Measurements from ENCODE around the gene LIN7A. TPM values are rescaled to one million over a fixed set of nuclear protein-coding genes. Genes with fewer than 3 reads are reported as not detected.

Gene LIN7A
- total RNA-seq, 3 donors from 2014 or later = 0.36 to 4.1 (median 3.1) TPM

DNA sequence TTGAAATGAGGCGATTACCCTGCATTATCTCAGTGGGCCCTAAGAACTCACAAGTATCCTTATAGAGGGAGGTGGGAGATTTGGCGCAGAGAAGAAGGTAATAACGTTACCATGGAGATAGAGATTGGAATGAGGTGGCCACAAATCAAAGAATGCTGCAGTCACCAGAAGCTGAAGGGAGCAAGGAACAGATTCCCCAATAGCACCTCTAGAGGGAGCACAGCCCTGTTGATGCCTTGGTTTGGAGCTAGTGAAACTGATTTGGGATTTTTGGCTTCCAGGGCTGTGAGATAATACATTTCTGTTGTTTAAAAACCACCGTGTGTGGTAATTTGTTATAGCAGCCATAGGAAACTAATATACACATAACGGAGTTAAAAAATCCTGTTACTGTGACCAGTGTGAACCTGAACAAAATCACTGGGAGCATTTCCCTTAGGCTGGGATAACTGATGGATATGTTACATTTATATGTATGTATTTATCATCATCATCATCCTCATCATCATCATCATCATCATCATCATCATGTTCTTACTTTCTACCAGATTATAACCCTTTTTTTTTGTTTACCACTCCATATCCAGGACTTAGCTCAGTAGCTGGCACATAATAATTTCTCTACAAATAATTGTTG lies 100.3 kb downstream of the LIN7A start:
- TF ChIP-seq, protein P1, sequence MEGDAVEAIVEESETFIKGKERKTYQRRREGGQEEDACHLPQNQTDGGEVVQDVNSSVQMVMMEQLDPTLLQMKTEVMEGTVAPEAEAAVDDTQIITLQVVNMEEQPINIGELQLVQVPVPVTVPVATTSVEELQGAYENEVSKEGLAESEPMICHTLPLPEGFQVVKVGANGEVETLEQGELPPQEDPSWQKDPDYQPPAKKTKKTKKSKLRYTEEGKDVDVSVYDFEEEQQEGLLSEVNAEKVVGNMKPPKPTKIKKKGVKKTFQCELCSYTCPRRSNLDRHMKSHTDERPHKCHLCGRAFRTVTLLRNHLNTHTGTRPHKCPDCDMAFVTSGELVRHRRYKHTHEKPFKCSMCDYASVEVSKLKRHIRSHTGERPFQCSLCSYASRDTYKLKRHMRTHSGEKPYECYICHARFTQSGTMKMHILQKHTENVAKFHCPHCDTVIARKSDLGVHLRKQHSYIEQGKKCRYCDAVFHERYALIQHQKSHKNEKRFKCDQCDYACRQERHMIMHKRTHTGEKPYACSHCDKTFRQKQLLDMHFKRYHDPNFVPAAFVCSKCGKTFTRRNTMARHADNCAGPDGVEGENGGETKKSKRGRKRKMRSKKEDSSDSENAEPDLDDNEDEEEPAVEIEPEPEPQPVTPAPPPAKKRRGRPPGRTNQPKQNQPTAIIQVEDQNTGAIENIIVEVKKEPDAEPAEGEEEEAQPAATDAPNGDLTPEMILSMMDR (IDR thresholded peaks at IDR 0.05) = no peak
- peak in 1 of 3 donors; percentile 30 for DNase-seq
- Histone ChIP-seq H3K4me1 (ENCODE audit: low read depth) (no peaks in the 10 kb centered on the region), H3K36me3 (ENCODE audit: low read depth) (no peaks in the 10 kb centered on the region), H3K9me3 (no peaks in the 10 kb centered on the region), H3K4me3 (no peak overlapping the region)
- intact Hi-C loops (cut with DNase I, micrococcal nuclease) = no loop called here
- ATAC-seq = peak; percentile 31

DNA sequence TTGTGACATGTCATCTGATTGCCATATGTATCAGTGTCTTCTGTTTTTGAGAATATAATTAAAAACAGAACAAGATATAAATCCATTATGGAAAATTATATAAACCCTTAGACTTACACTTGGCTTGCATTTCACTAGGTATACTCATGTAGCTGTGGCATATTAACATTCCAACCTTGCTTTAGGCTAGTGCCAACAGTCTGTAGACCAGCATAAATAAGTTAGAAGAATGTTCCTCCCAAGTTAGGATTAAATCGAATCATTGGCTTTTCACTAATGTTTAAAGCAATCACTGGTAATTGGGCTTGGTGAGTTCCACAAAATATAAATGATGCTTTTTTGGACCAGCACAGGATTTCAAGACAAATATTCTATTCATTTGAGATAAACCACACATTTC lies 103.0 kb downstream of the LIN7A start:
- H3K9me3 ChIP-seq = no peaks in the 10 kb centered on the region
- TF ChIP-seq, protein P1 (IDR thresholded peaks at IDR 0.05) = no peak
- ATAC-seq = no peak
- no peak for DNase-seq
- no peaks in the 10 kb centered on the region for H3K4me1 ChIP-seq (ENCODE audit: low read depth)
- H3K4me3 ChIP-seq = no peak overlapping the region
- intact Hi-C loops (cut with DNase I, micrococcal nuclease) = no loop called here
- no peaks in the 10 kb centered on the region for H3K36me3 ChIP-seq (ENCODE audit: low read depth)

DNA sequence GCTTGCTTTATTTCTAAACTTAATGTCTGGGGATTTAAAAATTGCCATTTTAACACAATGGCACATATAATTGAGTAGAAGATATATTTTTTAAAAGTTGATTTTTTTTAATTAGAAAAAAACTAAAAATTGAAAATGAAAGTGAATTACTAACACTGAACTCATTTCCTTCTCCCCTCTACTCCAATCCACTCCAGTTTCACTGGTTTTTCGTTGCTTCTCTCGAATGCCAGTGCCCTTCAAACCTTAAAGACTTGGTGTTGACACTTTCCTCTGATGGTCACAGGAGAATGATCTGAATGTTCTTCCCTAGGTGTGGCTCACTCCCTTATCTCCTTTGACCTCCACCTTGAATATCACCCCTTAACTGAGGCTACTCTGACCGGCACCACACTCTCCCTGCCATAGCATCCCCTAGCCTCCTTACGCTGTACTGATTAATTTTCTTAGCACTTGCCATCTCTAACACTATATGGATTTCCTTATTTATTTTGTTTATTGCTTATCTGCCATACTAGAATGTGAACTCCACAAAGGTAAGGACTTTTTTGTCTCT lies 107.1 kb downstream of the LIN7A start:
- intact Hi-C loops (cut with DNase I, micrococcal nuclease) = no loop called here

DNA sequence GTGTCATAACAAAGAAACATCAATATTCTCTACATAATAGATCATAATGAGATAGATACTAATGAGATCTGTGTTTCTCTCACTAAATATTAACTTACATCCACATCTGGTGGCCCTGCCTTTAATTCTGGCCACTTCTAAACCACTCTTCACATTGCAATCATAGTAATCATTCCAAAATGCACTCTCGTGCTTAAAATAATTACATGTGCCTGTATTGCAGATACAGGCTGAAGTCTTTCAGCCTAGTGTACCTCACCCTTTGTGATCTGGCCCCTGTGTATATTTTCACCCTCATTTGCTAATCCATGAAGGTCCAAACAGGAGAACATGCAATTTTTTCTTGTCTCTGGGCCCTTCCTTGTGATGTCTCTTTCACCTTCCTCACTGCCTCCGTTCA lies 108.0 kb downstream of the LIN7A start:
- Histone ChIP-seq H3K9me3 (no peaks in the 10 kb centered on the region), H3K4me3 (no peak overlapping the region), H3K4me1 (ENCODE audit: low read depth) (no peaks in the 10 kb centered on the region), H3K36me3 (ENCODE audit: low read depth) (no peaks in the 10 kb centered on the region)
- DNase-seq (no peak), ATAC-seq (no peak)
- intact Hi-C loops (cut with DNase I, micrococcal nuclease) = no loop called here
- TF ChIP-seq, protein P1 (IDR thresholded peaks at IDR 0.05) = no peak

More for the DNA sequence above, 107.1 kb downstream of the LIN7A start:
- H3K4me1 ChIP-seq (ENCODE audit: low read depth) = no peaks in the 10 kb centered on the region
- TF ChIP-seq, protein P1 (IDR thresholded peaks at IDR 0.05) = no peak
- no peak for ATAC-seq
- DNase-seq = no peak
- no peak overlapping the region for H3K4me3 ChIP-seq
- no peaks in the 10 kb centered on the region for H3K36me3 ChIP-seq (ENCODE audit: low read depth)
- no peaks in the 10 kb centered on the region for H3K9me3 ChIP-seq

DNA sequence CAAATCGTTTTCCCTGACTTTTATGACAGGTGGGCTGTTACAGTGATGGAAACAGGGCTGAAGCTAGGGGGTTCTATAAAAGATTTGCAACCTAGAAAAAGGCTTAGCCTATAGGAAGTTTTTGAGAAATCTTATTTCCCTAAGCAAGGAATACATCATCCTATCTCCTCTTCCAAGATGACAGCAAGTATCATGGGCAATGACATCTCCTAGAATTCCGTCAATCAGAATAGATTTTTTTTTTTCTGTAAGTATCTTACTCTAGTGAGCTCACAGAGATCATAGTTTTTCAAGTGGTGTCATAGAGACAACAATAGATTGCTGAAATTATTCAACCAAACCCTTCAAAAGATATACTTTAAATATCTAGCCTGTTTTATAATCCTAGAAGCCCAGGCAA lies 112.2 kb downstream of the LIN7A start:
- DNase-seq (no peak), ATAC-seq (no peak)
- TF ChIP-seq, protein P1 (IDR thresholded peaks at IDR 0.05) = no peak
- Histone ChIP-seq H3K36me3 (ENCODE audit: low read depth) (no peaks in the 10 kb centered on the region), H3K4me1 (ENCODE audit: low read depth) (no peaks in the 10 kb centered on the region), H3K9me3 (no peaks in the 10 kb centered on the region), H3K4me3 (no peak overlapping the region)
- intact Hi-C loops (cut with DNase I, micrococcal nuclease) = no loop called here
